Iris pigment epithelial cell (primary cell): ENCODE data around the gene LCN15.

Experiments used
- DNase-seq: peaks from one replicate; pipeline ENCODE4 v3.0.0-alpha.2; 2011; ENCODE audit warnings: low read depth

The LCN15 gene

GRCh38 chr9:136722093-136722968 lies 42.0 kb downstream of the LCN15 start:
- DNase-seq, result no peak

- peak; percentile 65 for DNase-seq
These were observed 42.8 kb downstream of the LCN15 start for GRCh38 chr9:136721339-136722092.

GRCh38 chr9:136720898-136721338 lies 43.4 kb downstream of the LCN15 start:
- no peak for DNase-seq

- DNase-seq, result peak; percentile 23
These were observed 43.9 kb downstream of the LCN15 start for GRCh38 chr9:136720251-136720897.

GRCh38 chr9:136719195-136719880 lies 45.0 kb downstream of the LCN15 start:
- no peak for DNase-seq

GRCh38 chr9:136718345-136719194 lies 45.7 kb downstream of the LCN15 start:
- no peak for DNase-seq

GRCh38 chr9:136717399-136717798 lies 46.9 kb downstream of the LCN15 start:
- DNase-seq, result no peak

- no peak for DNase-seq
These were observed 49.4 kb downstream of the LCN15 start for GRCh38 chr9:136714893-136715274.

GRCh38 chr9:136714096-136714892 lies 50.0 kb downstream of the LCN15 start:
- DNase-seq, result no peak

GRCh38 chr9:136713550-136713949 lies 50.8 kb downstream of the LCN15 start:
- no peak for DNase-seq

GRCh38 chr9:136712690-136713544 lies 51.4 kb downstream of the LCN15 start:
- DNase-seq, result no peak

GRCh38 chr9:136711751-136712689 lies 52.3 kb downstream of the LCN15 start, which contains the start of gene DIPK1B:
Gene DIPK1B (plus strand): TSS chr9:136712572. CDS start chr9:136712666, 94 bp downstream.
- DNase-seq, result no peak

- peak; percentile 68 for DNase-seq
These were observed 53.1 kb downstream of the LCN15 start for GRCh38 chr9:136711219-136711648.

GRCh38 chr9:136710543-136710942 lies 53.8 kb downstream of the LCN15 start:
- no peak for DNase-seq
